GM19468 (cell line): ENCODE measurements around the gene ETS1.

ENCODE experiments used
- ATAC-seq: cut with Tn5 transposase; IDR thresholded peaks from one replicate; pipeline ENCODE4 v1.9.1; 2021; ENCODE audit warnings: mild to moderate bottlenecking, moderate library complexity, moderate number of reproducible peaks; ENCODE audit not compliant: unreplicated experiment; ENCODE audit errors: extremely low read depth

The ETS1 gene

GRCh38 chr11:128573638-128574037 lies 13.7 kb downstream of the ETS1 start:
- ATAC-seq = no peak

GRCh38 chr11:128572965-128573364 lies 14.4 kb downstream of the ETS1 start:
- no peak for ATAC-seq

- no peak for ATAC-seq
Observed at GRCh38 chr11:128570632-128571031, 16.7 kb downstream of the ETS1 start.

- no peak for ATAC-seq
Observed at GRCh38 chr11:128569291-128569690, 18.1 kb downstream of the ETS1 start.

- no peak for ATAC-seq
Observed at GRCh38 chr11:128568166-128568778, 19.1 kb downstream of the ETS1 start.

- ATAC-seq = no peak
Observed at GRCh38 chr11:128567130-128567529, 20.2 kb downstream of the ETS1 start.

GRCh38 chr11:128565881-128566280 lies 21.5 kb downstream of the ETS1 start:
- no peak for ATAC-seq

GRCh38 chr11:128564642-128565245 lies 22.6 kb downstream of the ETS1 start:
- ATAC-seq = no peak

GRCh38 chr11:128563942-128564641 lies 23.3 kb downstream of the ETS1 start:
- no peak for ATAC-seq

- ATAC-seq = no peak
Observed at GRCh38 chr11:128563308-128563707, 24.1 kb downstream of the ETS1 start.

GRCh38 chr11:128559496-128560103 lies 27.8 kb downstream of the ETS1 start:
- ATAC-seq = no peak

GRCh38 chr11:128555606-128556005 lies 31.8 kb downstream of the ETS1 start:
- no peak for ATAC-seq

GRCh38 chr11:128553662-128554362 lies 33.5 kb downstream of the ETS1 start:
- no peak for ATAC-seq

- ATAC-seq = peak; percentile 33
Observed at GRCh38 chr11:128552783-128553661, 34.3 kb downstream of the ETS1 start.

GRCh38 chr11:128551611-128552335 lies 35.6 kb downstream of the ETS1 start:
- ATAC-seq = peak; percentile 61

GRCh38 chr11:128551058-128551457 lies 36.3 kb downstream of the ETS1 start:
- no peak for ATAC-seq

- no peak for ATAC-seq
Observed at GRCh38 chr11:128550261-128550821, 37.0 kb downstream of the ETS1 start.

GRCh38 chr11:128549256-128549944 lies 38.0 kb downstream of the ETS1 start:
- no peak for ATAC-seq
